Measurements from ENCODE around the gene GRIK2. TPM values are rescaled to one million over a fixed set of nuclear protein-coding genes. Genes with fewer than 3 reads are reported as not detected.

Gene GRIK2
- total RNA-seq, 4 donors from 2014 or later, result 1.6 to 8.9 (median 8.6) TPM; not detected in 1

DNA sequence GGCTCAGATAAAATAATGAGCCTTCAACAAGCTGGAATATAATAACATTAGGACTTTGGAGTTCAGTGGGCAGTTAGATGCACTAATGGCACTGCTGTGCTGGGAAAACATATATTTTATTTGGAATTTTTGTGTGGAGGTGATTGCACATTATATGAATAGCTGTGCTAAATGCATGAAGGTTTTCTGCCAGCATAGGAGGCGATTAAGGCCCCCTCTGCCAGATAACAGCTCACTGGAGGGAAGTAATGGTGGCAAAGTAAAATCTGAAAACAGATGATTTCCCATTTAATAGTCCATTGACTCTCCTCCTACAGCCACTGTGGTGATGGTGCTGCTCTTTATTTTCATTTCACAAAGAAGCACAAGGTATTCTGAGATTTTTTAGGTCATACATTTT, 326.0 kb downstream of the GRIK2 start:
- no peak for DNase-seq
- TF ChIP-seq, protein P1, sequence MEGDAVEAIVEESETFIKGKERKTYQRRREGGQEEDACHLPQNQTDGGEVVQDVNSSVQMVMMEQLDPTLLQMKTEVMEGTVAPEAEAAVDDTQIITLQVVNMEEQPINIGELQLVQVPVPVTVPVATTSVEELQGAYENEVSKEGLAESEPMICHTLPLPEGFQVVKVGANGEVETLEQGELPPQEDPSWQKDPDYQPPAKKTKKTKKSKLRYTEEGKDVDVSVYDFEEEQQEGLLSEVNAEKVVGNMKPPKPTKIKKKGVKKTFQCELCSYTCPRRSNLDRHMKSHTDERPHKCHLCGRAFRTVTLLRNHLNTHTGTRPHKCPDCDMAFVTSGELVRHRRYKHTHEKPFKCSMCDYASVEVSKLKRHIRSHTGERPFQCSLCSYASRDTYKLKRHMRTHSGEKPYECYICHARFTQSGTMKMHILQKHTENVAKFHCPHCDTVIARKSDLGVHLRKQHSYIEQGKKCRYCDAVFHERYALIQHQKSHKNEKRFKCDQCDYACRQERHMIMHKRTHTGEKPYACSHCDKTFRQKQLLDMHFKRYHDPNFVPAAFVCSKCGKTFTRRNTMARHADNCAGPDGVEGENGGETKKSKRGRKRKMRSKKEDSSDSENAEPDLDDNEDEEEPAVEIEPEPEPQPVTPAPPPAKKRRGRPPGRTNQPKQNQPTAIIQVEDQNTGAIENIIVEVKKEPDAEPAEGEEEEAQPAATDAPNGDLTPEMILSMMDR (IDR thresholded peaks at IDR 0.05), result no peak
- no peak for TF ChIP-seq POLR2A (IDR thresholded peaks at IDR 0.05)
- Histone ChIP-seq H3K4me1 (no peaks in the 10 kb centered on the region), H3K27ac (no peak overlapping the region), H3K9me3 (no peaks in the 10 kb centered on the region), H3K36me3 (no peaks in the 10 kb centered on the region), H3K27me3 (no peaks in the 10 kb centered on the region), H3K4me3 (no peak overlapping the region)

DNA sequence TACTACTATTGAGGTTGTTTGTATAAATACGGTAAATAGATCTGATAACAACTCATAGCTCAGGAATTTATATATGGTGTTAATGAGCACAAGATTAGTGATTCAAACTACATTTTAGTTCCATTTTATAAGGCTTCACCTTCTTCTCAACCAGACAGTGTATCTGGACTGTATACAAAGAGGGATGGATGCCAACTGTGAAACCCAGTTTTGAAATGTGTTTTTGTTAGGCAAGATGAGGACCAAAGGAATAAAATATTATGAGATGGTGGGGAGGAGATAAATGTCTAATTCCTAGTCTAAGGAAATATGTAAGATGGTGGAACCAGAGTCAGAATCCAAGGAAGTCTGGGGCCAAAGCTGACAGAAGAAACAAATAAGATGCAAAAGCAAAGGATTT, 329.0 kb downstream of the GRIK2 start:
- Histone ChIP-seq H3K27me3 (no peaks in the 10 kb centered on the region), H3K4me3 (no peak overlapping the region), H3K36me3 (no peaks in the 10 kb centered on the region), H3K27ac (no peak overlapping the region), H3K9me3 (no peaks in the 10 kb centered on the region), H3K4me1 (no peaks in the 10 kb centered on the region)
- DNase-seq, result no peak
- no peak for TF ChIP-seq POLR2A (IDR thresholded peaks at IDR 0.05)
- TF ChIP-seq, protein P1 (IDR thresholded peaks at IDR 0.05), result no peak

DNA sequence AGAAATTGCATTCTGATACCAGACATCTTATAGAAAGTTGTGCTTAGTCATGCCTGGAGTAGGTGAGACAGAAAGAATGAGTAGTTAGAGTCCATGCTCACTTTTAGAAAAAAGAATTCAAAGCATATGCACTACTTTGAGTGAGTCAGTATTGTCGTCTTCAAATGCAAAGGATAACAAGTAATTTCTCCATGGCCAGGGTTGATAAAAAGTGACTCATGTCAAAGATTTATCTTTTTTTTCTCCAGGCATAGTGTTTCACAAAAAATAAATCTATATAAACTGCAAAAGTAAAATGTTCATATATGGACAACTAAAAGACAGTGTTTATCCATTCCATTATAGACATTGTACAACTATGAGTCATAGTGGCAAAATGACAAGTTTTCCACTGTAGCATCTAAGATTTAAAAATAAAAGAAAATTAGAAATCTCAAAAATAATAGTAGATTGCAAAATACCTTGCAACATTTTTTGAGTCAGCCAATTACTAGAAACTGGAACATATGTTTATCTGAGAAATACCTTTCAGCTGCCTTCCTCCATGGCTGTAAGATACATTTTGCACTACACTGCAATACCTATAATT, 329.6 kb downstream of the GRIK2 start:
- H3K4me1 ChIP-seq, result no peaks in the 10 kb centered on the region
- no peak for TF ChIP-seq POLR2A (IDR thresholded peaks at IDR 0.05)
- TF ChIP-seq, protein P1 (IDR thresholded peaks at IDR 0.05), result no peak
- H3K27ac ChIP-seq, result no peak overlapping the region
- DNase-seq, result no peak
- no peaks in the 10 kb centered on the region for H3K36me3 ChIP-seq
- no peaks in the 10 kb centered on the region for H3K9me3 ChIP-seq
- H3K4me3 ChIP-seq, result no peak overlapping the region
- H3K27me3 ChIP-seq, result no peaks in the 10 kb centered on the region

DNA sequence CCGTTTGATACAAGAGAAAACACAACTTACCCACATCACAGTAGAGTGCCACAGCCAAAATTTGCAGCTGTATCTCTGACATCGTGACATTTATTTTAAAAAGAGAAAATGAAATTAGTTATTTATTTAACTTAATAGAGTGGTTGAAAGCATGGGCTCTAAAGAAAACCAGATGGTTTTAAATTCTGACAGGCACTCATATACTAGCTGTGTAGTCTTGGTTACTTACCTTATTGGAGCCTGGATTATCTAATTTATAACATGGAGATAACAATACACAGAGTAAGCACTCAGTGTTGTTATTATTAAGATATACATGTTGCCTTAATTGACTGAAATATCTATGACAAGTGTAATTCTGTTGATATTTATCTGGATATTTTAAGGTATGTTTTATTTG, 334.9 kb downstream of the GRIK2 start:
- H3K27me3 ChIP-seq, result no peaks in the 10 kb centered on the region
- H3K4me3 ChIP-seq, result no peak overlapping the region

DNA sequence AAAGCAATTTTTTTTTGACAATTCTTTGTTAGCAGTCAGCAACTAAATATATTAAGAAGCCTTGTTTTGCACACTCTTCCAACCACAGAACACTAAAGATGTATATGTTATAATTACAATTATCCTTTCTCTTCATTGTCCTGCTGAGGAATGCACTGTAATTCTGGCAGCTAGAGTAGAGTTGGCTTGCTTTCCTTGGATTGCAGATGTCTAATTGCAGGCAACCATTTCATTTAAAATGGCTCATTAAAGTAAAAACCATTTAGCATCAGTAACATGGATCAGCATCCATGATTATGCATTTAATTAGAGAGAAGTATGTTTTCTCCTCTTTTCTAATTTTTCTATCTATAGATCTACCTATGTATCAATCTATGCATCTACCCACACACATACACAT, 335.4 kb downstream of the GRIK2 start:
- Histone ChIP-seq H3K9me3 (no peaks in the 10 kb centered on the region), H3K27me3 (no peaks in the 10 kb centered on the region), H3K27ac (no peak overlapping the region), H3K36me3 (no peaks in the 10 kb centered on the region), H3K4me1 (no peaks in the 10 kb centered on the region), H3K4me3 (no peak overlapping the region)
- no peak for DNase-seq
- no peak for TF ChIP-seq POLR2A (IDR thresholded peaks at IDR 0.05)
- TF ChIP-seq, protein P1 (IDR thresholded peaks at IDR 0.05), result no peak

More for the DNA sequence above, 334.9 kb downstream of the GRIK2 start:
- TF ChIP-seq POLR2A (IDR thresholded peaks at IDR 0.05), result no peak
- TF ChIP-seq, protein P1 (IDR thresholded peaks at IDR 0.05), result no peak
- Histone ChIP-seq H3K36me3 (no peaks in the 10 kb centered on the region), H3K9me3 (no peaks in the 10 kb centered on the region), H3K4me1 (no peaks in the 10 kb centered on the region), H3K27ac (no peak overlapping the region)
- DNase-seq, result no peak

DNA sequence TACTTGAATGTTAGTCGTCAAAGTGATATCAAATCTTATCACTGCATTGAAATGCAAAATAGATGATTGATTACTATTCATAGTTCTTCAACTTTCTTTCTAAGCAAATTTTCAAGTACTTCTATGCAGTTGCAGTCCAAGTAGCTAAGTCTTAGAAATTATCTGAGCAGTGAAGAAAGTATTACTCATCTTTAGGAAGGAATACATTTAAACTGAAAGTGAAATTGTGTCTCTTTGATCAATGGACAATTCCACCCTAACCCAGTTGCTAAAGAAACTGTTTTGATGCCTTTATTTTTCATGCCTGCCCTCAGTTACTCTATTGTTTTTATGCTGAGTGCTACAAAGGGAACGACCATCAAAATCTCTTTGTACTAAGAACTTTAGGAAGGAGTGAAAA, 337.4 kb downstream of the GRIK2 start:
- Histone ChIP-seq H3K9me3 (no peaks in the 10 kb centered on the region), H3K36me3 (no peaks in the 10 kb centered on the region), H3K27me3 (no peaks in the 10 kb centered on the region), H3K4me3 (no peak overlapping the region), H3K4me1 (no peaks in the 10 kb centered on the region), H3K27ac (no peak overlapping the region)
- TF ChIP-seq POLR2A (IDR thresholded peaks at IDR 0.05), result no peak
- TF ChIP-seq, protein P1 (IDR thresholded peaks at IDR 0.05), result no peak
- DNase-seq, result no peak

All from Peyer's patch (tissue), 4 donors.